Hepatocyte (in vitro differentiated cells): ENCODE measurements around the gene FSTL1. TPM values are rescaled to one million over a fixed set of nuclear protein-coding genes. Genes with fewer than 3 reads are reported as not detected.

ENCODE experiments used
- DNase-seq: peaks from one replicate; pipeline ENCODE4 v3.0.0-alpha.2; 2016; ENCODE audit warnings: low spot score
- H2AFZ ChIP-seq: fragments of 200-600 bp; sonication (generic); 2 replicates; pipeline ENCODE4 v1.6.0; 2016; ENCODE audit warnings: antibody characterized with exemption, mild to moderate bottlenecking
- H3K27ac ChIP-seq: fragments of 200-600 bp; sonication (generic); 2 replicates; pipeline ENCODE4 v1.5.1; 2016; ENCODE audit warnings: mild to moderate bottlenecking
- H3K27me3 ChIP-seq: fragments of 200-600 bp; sonication (generic); 2 replicates; pipeline ENCODE4 v1.6.1; 2016
- H3K36me3 ChIP-seq: fragments of 200-600 bp; sonication (generic); replicated peaks from 2 replicates; pipeline ENCODE4 v1.5.1; 2016; ENCODE audit warnings: low read depth; ENCODE audit not compliant: insufficient read depth
- H3K4me1 ChIP-seq: fragments of 200-600 bp; sonication (generic); 2 replicates; pipeline ENCODE4 v1.5.1; 2016; ENCODE audit warnings: mild to moderate bottlenecking, moderate library complexity; ENCODE audit not compliant: insufficient read depth
- H3K4me2 ChIP-seq: fragments of 200-600 bp; sonication (generic); 2 replicates; pipeline ENCODE4 v1.6.0; 2016
- H3K4me3 ChIP-seq: fragments of 200-600 bp; sonication (generic); 2 replicates; pipeline ENCODE4 v1.5.1; 2016; ENCODE audit warnings: mild to moderate bottlenecking
- H3K79me2 ChIP-seq: fragments of 200-600 bp; sonication (generic); 2 replicates; pipeline ENCODE4 v1.6.0; 2017; ENCODE audit warnings: mild to moderate bottlenecking
- H3K9me2 ChIP-seq: fragments of 200-600 bp; sonication (generic); replicated peaks from 2 replicates; pipeline ENCODE4 v1.6.0; 2017; ENCODE audit warnings: mild to moderate bottlenecking; ENCODE audit not compliant: insufficient read depth
- H3K9me3 ChIP-seq: fragments of 200-600 bp; sonication (generic); 2 replicates; pipeline ENCODE4 v1.5.1; 2016; ENCODE audit warnings: low read depth, mild to moderate bottlenecking
- H4K20me1 ChIP-seq: fragments of 200-600 bp; sonication (generic); 2 replicates; pipeline ENCODE4 v1.6.0; 2016; ENCODE audit warnings: mild to moderate bottlenecking; ENCODE audit not compliant: insufficient read depth, poor library complexity, severe bottlenecking
- CTCF ChIP-seq: fragments of 200-600 bp; sonication (generic); IDR thresholded peaks from 2 replicates; pipeline ENCODE4 v1.5.1; 2016; ENCODE audit warnings: antibody characterized with exemption, mild to moderate bottlenecking; ENCODE audit not compliant: poor library complexity
- EZH2 ChIP-seq: fragments of 200-600 bp; sonication (generic); IDR thresholded peaks from 2 replicates; pipeline ENCODE4 v1.6.1; 2016; ENCODE audit warnings: antibody characterized with exemption, mild to moderate bottlenecking, borderline replicate concordance
- EZH2phosphoT487 ChIP-seq: fragments of 200-600 bp; sonication (generic); IDR thresholded peaks from one replicate; pipeline ENCODE4 v1.6.1; 2018; ENCODE audit warnings: antibody characterized with exemption, mild to moderate bottlenecking, low read depth, moderate library complexity; ENCODE audit not compliant: unreplicated experiment, severe bottlenecking
- WGBS: methylation state at CpG from one replicate; pipeline ENCODE4 v1.1.6; 2016; ENCODE audit warnings: low lambda C conversion rate; ENCODE audit errors: missing lambda C conversion rate; 5-methylcytosine and 5-hydroxymethylcytosine counted together
- polyA plus RNA-seq: library from polyadenylated mRNA; unstranded; fragments of >200 nt; fragmentation: Nextera tagmentation; extraction: Ambion mirVana; gene quantifications from 2 replicates; pipeline ENCODE4 v1.2.1, GENCODE V29; 2016
- total RNA-seq: library from RNA; depleted of rRNA; stranded (reverse); fragments of >200 nt; gene quantifications from 2 replicates; pipeline ENCODE4 v1.2.3, GENCODE V29; 2014

Gene FSTL1
- total and polyA plus RNA-seq, 2 experiments from 2014 or later, result 195 to 390 TPM

DNA sequence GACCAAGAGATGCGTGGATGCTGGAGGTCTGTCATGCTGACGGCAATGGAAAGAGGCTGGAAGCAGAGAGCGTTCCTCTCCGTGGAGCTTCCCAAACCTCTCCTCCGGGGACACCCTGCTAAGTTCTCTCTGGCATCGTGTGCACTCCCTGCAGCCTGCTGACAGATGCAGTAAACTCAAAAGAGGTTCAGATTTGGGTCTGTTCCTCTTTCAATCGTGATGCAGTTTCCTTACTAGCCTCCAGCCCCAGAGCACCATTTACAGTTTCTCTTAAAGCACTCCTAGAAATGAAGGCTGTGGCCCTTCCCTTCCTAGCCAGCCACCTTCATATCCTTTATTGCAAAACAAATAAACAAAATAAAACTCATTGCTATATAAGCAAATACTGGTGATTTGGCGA, 54.3 kb downstream of the FSTL1 start:
- Histone ChIP-seq H3K36me3 (peaks cover 4% of the 10 kb centered on the region), H4K20me1 (no peaks in the 10 kb centered on the region), H3K27me3 (no peaks in the 10 kb centered on the region), H3K9me2 (no peaks in the 10 kb centered on the region), H3K4me1 (no peaks in the 10 kb centered on the region), H3K79me2 (no peaks in the 10 kb centered on the region), H3K27ac (no peak overlapping the region), H2AFZ (no peak overlapping the region), H3K9me3 (no peaks in the 10 kb centered on the region), H3K4me2 (no peak overlapping the region), H3K4me3 (no peak overlapping the region)
- TF ChIP-seq EZH2phosphoT487, result no peak
- TF ChIP-seq CTCF, result no peak
- TF ChIP-seq EZH2, result no peak
- no peak for DNase-seq
- 96% methylated on average over 8 of the region's 8 CpGs for WGBS

GRCh38 chr3:120394347-120394746, 56.4 kb downstream of the FSTL1 start:
- H3K79me2 ChIP-seq, result no peaks in the 10 kb centered on the region
- DNase-seq, result no peak
- no peak overlapping the region for H2AFZ ChIP-seq
- H3K4me3 ChIP-seq, result no peak overlapping the region
- H3K9me3 ChIP-seq, result no peaks in the 10 kb centered on the region
- TF ChIP-seq EZH2phosphoT487, result no peak
- TF ChIP-seq EZH2, result no peak
- no peak for TF ChIP-seq CTCF
- no peak overlapping the region for H3K27ac ChIP-seq
- H4K20me1 ChIP-seq, result no peaks in the 10 kb centered on the region
- H3K27me3 ChIP-seq, result no peaks in the 10 kb centered on the region
- no peak overlapping the region for H3K4me2 ChIP-seq
- H3K4me1 ChIP-seq, result no peaks in the 10 kb centered on the region
- H3K36me3 ChIP-seq, result peaks cover 4% of the 10 kb centered on the region
- no peaks in the 10 kb centered on the region for H3K9me2 ChIP-seq
- WGBS, result 68% methylated on average over 2 of the region's 2 CpGs

DNA sequence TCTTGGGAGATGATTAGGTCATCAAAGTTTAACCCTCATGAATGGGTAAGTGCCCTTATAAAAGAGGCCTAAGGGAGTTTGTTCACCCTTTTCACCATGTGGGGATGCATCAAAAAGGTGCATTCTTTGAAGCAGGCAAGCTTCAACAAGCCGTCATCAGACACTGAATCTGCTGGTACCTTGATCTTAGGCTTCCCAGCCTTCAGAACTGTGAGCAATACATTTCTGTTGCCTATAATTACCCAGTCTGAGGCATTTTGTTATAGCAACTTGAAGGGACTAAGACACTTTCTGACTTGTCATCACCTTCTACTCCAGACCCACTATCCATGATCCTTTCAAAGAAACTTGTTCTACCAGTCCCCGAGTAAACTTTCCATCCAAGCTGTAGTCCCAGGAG, 57.0 kb downstream of the FSTL1 start:
- no peaks in the 10 kb centered on the region for H3K79me2 ChIP-seq
- no peak overlapping the region for H3K27ac ChIP-seq
- no peak for DNase-seq
- no peak overlapping the region for H2AFZ ChIP-seq
- peaks cover 4% of the 10 kb centered on the region for H3K36me3 ChIP-seq
- TF ChIP-seq EZH2 (no peak), EZH2phosphoT487 (no peak), CTCF (no peak)
- no peaks in the 10 kb centered on the region for H3K27me3 ChIP-seq
- H4K20me1 ChIP-seq, result no peaks in the 10 kb centered on the region
- no peaks in the 10 kb centered on the region for H3K9me3 ChIP-seq
- H3K4me1 ChIP-seq, result no peaks in the 10 kb centered on the region
- no peak overlapping the region for H3K4me3 ChIP-seq
- no peak overlapping the region for H3K4me2 ChIP-seq
- no peaks in the 10 kb centered on the region for H3K9me2 ChIP-seq
- WGBS, result 72% methylated on average over 2 of the region's 2 CpGs

GRCh38 chr3:120393243-120393642, 57.5 kb downstream of the FSTL1 start:
- Histone ChIP-seq H3K4me1 (no peaks in the 10 kb centered on the region), H3K27ac (no peak overlapping the region), H3K36me3 (peaks cover 4% of the 10 kb centered on the region), H4K20me1 (no peaks in the 10 kb centered on the region), H3K27me3 (no peaks in the 10 kb centered on the region), H2AFZ (no peak overlapping the region), H3K9me3 (no peaks in the 10 kb centered on the region), H3K4me3 (no peak overlapping the region), H3K79me2 (no peaks in the 10 kb centered on the region), H3K4me2 (no peak overlapping the region), H3K9me2 (no peaks in the 10 kb centered on the region)
- WGBS, result 85% methylated on average over 4 of the region's 4 CpGs
- TF ChIP-seq CTCF (no peak), EZH2phosphoT487 (no peak), EZH2 (no peak)
- no peak for DNase-seq
